LNCAP (cell line): Measurements from ENCODE around the gene FOXP1.

Source experiments
- TF ChIP-seq, protein P1 (sequence below): fragments of 450-650 bp; IDR thresholded peaks from 2 replicates; pipeline ENCODE4 v1.5.1; 2017; ENCODE audit warnings: mild to moderate bottlenecking

FOXP1 gene

GRCh38 chr3:71268462-71268999 lies 315.0 kb downstream of the FOXP1 start:
- TF ChIP-seq, protein P1, sequence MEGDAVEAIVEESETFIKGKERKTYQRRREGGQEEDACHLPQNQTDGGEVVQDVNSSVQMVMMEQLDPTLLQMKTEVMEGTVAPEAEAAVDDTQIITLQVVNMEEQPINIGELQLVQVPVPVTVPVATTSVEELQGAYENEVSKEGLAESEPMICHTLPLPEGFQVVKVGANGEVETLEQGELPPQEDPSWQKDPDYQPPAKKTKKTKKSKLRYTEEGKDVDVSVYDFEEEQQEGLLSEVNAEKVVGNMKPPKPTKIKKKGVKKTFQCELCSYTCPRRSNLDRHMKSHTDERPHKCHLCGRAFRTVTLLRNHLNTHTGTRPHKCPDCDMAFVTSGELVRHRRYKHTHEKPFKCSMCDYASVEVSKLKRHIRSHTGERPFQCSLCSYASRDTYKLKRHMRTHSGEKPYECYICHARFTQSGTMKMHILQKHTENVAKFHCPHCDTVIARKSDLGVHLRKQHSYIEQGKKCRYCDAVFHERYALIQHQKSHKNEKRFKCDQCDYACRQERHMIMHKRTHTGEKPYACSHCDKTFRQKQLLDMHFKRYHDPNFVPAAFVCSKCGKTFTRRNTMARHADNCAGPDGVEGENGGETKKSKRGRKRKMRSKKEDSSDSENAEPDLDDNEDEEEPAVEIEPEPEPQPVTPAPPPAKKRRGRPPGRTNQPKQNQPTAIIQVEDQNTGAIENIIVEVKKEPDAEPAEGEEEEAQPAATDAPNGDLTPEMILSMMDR = no peak

- TF ChIP-seq, protein P1 = no peak
These were observed 316.7 kb downstream of the FOXP1 start for GRCh38 chr3:71266875-71267274.

DNA sequence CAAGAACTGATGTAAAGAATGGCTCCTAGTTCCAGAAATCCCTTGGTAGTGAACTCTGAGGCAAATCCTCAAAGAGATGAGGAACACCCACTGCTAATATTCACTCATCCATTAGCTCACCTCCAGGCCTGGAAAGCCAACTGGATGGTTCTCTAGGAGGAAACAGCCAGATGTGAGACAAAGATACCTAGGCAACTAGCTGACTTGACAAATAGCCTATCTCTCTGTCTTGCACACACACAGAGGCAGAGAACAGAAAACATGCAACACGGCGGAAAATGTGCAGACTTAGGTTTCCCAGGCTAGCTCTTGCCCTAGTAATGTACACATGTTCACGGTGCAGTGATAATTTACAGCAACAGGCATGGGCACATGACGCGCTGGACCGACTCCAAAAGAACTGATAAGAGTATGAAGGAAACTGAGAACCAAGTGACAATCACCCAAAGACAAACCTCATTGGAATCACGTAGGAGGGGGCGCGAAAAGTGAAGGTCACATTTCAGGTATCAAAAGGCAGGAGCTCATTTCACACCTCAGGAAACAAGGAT lies 318.1 kb downstream of the FOXP1 start:
- TF ChIP-seq, protein P1 = no peak

DNA sequence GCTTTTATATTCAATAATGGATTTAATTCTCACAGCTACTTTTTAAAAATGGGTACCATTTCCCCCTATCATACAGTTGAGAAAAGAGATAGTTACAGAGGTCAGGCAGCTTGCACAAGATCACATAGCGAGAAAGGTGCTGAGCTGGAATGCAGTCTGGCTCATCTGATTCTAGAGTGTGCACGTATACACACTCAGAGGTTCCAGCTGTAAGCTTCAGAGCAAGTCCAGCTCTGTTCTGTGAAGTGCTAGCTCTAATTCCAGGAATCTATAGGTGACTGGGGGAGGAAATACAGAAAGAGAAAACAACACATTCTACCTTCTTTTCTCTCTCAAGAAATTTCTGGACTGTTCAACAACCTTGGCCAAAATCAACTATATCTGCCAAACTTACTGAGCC lies 318.7 kb downstream of the FOXP1 start:
- TF ChIP-seq, protein P1 = no peak

DNA sequence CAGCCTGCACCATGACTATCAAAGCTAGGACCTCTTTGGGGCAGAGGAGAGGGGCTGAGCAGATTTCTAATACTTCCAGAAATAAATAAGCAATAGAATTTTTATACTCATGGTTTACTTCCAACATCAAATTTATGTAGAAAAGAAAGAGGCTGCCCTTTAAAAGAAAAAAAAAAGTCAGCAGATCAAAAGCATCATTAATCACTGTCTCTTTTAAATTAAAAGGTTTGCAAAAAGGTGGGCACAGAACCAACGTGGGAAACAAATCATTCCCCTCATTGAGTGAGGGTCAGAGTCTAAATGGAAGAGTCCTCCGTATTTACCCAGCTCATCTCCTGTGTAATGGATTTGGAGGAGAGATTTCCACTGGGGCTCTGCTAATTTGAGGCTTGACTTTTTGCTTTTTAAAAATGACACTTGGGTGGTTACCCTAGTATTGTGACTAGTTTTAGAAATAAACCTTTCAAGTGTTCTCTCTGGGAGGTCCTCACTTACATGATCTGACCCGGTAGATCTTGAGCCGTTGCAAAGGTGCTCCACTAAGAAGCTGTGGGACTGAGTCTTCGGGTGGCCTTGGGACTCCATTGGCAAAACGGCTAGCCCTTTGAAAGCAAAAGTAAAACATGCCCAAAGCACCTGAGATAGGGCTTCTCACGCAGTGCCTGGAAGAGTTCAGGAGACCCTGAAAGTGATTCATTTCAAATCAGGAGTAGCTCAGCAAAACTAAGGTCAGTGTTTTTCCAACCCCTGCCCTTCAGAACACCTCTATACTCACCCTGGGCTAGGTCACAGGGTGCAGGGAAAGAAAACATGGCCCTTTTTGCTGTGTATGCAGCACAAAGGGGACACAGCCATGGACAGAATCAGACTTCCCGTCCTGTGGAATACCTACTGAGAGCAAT lies 320.9 kb downstream of the FOXP1 start:
- TF ChIP-seq, protein P1 = no peak

DNA sequence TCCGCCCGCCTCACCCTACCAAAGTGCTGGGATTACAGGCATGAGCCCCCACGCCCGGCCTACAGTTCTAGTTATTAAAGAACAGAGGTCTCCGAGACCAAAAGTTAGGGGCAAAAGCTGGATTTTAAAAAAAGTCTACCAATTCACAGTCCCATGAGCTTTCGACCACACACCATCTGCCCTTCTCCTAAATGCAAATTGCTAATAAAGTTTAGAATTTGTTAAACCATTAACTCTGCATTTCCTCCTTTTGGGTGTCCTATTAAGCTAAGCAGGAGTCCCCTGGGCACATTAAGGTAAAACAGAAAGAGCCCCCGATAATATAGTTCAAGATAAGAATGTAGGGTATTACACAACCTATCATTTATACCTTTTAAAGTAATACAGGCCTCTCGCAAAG lies 322.7 kb downstream of the FOXP1 start:
- TF ChIP-seq, protein P1 = no peak

DNA sequence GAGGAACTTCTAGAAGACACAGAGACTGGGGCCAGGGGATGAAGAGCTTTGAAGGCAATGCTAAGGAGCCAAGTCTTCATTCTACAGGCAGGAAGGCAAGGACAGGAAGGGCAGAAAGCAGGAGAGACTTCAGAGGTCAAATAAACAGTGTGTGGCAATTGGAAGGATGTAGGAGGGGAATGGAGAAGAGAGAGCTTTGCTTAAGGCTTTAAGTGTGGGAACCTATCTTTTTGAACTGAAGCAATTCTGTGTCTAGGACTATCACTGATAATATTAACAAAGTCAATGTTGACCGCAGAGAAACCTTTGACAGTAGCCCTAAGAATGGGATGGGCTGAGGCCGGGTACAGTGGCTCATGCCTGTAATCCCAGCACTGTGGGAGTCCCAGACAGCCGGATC lies 325.0 kb downstream of the FOXP1 start:
- TF ChIP-seq, protein P1 = no peak
